Stomach (tissue), 4 donors: ENCODE measurements around the gene CXCL12.

Source experiments
- EP300 ChIP-seq: sonication (generic); formaldehyde crosslinking; IDR thresholded peaks from one replicate; pipeline ENCODE4 v1.6.1; 2017; ENCODE audit warnings: antibody characterized with exemption
- POLR2A ChIP-seq, 4 donors: fragments of 450-650 bp; IDR thresholded peaks; one replicate each; pipeline ENCODE4 v1.6.1; 2016; ENCODE audit warnings: antibody characterized with exemption in 4 of 4, control low read depth in 2 of 4, mild to moderate bottlenecking in 1 of 4, moderate library complexity in 1 of 4
- TF ChIP-seq, protein P1 (sequence below), 7 experiments: fragments of 450-650 bp in 4 of 7; fragments of 200-600 bp in 3 of 7; sonication (generic) in 3 of 7; IDR thresholded peaks; one replicate each; pipeline ENCODE4 v1.5.1; 2016 to 2019; ENCODE audit warnings: antibody characterized with exemption in 7 of 7, control low read depth in 2 of 7, mild to moderate bottlenecking in 1 of 7

GRCh38 chr10:44364566-44364965 is 20.3 kb downstream of the CXCL12 start:
- TF ChIP-seq, protein P1, sequence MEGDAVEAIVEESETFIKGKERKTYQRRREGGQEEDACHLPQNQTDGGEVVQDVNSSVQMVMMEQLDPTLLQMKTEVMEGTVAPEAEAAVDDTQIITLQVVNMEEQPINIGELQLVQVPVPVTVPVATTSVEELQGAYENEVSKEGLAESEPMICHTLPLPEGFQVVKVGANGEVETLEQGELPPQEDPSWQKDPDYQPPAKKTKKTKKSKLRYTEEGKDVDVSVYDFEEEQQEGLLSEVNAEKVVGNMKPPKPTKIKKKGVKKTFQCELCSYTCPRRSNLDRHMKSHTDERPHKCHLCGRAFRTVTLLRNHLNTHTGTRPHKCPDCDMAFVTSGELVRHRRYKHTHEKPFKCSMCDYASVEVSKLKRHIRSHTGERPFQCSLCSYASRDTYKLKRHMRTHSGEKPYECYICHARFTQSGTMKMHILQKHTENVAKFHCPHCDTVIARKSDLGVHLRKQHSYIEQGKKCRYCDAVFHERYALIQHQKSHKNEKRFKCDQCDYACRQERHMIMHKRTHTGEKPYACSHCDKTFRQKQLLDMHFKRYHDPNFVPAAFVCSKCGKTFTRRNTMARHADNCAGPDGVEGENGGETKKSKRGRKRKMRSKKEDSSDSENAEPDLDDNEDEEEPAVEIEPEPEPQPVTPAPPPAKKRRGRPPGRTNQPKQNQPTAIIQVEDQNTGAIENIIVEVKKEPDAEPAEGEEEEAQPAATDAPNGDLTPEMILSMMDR (IDR thresholded peaks at IDR 0.05) = no peak
- TF ChIP-seq EP300 (no peak), POLR2A (IDR thresholded peaks at IDR 0.05) (no peak)
